NCI-H510A (cell line): ENCODE data around the gene PPP1R14B.

Experiments used
- DNase-seq: peaks from one replicate; lab custom pipeline; 2025; lab: John Stamatoyannopoulos, UW

The PPP1R14B gene

DNA sequence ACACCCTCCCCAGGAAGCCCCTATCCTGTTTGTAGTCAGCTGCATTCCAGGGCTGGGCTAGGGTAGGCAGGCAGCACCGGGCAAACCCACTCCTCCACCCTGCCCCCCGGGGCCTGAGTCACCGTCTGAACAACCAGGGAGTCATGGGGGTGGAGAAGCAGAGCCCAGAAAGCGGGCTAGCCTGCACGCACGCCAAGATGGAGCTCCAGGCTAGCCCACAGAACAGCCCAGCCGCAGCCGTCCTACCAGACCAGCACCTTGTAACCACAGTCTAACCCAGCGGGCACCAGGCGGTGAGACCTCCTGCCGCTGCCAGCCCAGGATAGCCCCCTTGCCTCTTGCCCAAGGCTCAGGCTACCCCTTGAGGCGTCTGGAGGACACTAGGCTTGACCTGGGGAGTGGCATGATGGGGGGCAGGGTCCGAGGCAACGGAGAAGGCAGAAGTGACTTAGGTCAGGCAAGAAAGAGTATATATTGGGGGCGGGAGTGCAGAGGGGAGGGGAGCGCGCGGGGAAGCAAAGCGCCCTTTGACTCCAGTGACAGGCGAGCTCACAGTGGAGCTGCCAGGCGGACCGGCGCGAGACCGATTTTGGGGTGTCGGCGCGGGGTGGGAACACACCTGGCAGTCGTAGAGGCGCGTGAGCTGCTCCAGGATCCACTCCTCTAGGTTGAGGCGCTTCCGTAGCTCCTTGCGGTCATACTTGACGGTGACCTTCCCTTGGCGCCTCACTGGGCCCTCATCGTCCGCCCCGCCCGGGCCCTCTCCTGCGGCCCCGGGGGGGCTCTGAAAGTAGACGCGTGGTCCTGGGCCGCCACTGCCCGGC is 734 bp downstream of the PPP1R14B start:
- DNase-seq: no peak

DNA sequence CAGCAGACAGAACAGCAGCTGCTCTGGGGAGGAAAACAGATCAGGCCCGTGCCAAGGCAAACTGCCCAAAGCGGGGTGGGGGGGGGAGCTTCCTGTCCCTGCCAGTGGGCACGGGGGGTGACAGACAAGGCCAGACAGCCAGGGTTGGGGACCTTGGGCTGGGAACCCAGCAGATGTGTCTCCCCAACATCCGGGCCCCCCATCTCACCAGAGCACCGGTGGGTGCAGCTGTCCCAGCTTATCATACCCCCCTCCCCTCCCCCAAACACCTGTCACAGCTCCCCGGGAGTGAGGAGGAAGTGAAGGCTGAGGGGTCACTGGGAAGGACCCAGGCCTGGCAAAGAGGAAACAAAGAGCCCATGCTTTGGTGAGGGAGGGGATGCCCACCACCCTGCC is 1.3 kb downstream of the PPP1R14B start:
- no peak for DNase-seq

DNA sequence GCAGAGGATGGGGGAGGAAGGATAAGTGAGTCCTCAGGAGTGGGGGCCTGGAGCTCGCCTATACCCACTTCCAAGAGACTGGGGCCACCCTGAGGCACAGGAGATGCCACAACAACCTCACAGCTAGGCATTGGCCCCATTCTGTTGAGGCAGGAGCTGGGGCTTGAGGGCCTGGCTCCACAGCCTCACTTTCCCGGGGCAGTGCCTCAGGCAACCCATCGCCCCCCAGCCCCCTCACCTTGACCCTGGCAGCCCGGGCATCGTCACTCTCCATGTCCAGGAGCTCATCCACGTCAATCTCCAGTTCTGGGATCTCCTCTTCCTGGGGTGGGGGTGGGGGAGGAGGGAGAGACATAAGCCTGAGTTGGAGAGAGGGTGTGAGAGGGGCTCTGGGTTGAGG is 1.8 kb downstream of the PPP1R14B start:
- no peak for DNase-seq

DNA sequence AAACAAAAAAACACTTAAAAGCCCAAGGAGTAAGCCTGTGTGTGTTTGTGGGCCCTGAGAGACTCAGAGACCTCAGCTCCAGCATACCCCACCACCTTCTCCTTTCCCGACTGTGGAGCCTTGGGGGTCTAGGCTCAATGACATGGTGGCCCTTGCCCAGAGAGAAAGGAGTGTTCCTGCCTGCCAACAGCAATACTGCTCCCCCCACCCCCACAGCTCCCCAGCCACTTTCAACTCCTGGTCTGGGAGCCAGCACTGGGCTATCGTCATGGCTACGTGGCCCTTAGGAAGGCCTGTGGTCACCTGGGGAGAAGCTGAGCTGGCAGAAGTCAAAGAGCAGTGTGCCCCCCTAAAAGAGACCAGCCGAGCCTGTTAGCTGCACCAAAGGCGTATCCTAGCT is 2.6 kb downstream of the PPP1R14B start:
- DNase-seq: no peak

DNA sequence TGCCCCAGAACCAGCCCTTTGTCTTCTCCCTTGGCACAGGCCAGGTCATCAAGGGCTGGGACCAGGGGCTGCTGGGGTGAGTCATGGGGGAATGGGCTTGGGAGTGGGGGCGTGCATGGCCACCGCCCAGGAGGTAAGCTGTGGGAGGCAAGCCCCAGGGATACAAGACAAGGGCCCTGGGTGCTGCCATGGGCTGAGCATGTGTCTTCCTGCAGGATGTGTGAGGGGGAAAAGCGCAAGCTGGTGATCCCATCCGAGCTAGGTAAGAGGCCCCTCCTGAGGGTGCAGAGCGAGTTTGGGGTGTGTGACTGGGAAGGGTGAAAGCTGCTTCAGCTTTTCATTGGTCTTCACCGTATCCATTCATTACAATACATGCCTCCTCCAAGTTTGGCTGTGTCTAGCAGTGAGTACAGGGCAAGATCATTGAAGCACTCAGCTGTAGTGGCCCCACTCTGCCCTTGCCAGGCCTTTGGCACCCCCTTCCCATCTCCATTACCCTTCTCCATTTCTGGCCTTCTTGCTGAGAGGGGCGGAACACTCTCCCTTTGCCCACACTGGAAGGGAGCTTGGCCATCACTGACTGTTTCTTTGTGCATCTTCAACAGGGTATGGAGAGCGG is 3.4 kb downstream of the PPP1R14B start:
- DNase-seq: no peak

DNA sequence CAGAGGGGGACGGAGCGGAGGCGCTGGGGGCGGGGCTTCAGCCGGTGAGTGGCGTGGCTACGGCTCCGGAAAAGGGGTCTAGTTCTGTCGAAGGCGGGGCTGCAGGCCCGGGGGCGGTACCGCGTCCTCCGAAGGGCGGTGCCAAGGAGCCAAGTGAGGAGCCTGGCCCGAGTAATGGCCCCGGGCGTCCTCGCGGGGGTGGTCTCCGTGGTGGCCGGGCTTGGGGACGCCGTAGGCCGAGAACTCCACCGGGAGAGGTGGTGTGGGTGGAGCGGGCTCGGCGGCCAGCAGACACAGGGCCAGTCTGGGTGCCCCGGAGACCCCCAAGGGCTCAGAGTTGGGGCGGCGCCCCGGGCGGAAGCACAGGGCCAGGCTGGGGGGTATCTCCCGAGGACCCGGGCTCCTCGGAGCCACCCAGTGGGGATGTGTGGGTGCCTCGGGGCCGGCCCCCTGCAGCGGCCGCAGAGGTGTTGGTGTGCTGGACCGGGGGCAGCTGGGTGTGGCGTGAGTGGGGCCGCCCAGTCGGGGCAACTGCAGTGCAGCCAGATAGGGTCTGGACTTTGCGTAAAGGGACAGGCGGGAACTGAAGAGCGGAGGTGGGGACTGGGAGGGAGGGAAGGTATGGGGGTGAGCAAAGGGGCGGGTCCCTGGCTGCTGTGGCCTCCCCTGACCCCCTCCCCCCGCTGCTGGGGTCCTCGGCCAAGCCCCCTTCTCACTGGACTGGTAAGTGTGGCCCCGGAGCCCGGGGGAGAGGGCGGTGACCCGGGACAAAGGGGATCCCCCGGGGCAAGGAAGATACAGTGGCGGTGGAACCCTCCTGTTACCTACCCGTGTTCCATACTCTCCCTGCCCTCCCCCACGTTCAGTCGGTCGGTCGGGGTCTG is 5.0 kb downstream of the PPP1R14B start:
- DNase-seq: no peak

DNA sequence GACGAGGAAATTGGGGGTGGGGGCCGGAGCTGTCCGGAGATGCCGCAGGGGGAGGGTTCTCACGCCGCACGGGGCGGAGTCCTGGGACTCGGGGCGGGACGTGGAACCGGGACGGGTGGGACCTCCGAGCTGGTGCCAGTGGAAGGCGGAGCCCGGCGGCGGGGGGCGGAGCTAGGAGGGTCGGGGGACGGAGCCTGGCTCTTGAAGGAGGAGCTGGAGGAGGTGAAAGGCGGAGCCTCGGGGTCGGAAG is 5.6 kb downstream of the PPP1R14B start:
- peak; percentile 87 for DNase-seq

DNA sequence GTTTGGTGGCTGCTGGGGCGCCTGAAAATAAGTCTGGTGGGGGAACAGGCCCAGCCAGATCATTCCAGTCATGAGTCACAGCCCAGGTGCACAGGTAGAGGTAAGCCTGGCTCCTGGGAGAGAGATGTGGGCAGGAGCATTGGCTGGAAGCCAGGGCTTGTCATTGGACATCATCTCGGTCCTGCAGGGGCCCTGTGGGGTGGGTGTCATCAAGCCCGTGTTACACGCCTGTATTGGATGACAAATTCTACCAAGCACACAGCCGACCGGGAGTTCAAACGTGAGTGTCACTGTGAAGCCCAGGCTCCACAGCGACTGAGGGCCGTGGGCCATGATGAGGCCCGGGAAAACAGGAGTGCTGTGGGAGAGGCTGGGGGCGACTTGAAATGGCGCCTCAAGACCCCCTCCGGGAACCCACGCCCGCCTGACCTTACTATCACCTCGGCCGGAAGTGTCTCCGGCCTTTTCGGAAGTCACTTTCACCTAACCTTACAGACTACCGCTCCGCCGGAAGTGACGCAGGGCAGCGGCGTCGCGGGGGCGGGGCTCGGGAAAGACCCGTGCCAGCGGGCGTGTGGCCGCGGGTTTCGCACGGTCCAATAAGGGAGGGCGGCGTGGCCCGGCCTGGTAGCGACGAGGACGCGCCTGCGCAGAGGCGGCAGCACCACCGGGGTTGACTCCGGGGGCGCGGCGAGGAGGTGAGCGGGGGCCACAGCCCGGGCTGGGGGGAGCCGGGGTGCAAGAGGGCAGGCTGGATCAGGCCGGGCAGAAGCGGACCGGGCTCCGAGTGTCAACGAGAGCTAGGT is 6.1 kb downstream of the PPP1R14B start, which contains the start of gene FKBP2:
Gene FKBP2, plus strand, starts transcription at position 661 of the 806 bp plus-strand sequence. CDS start 1,293 bp downstream, outside the sequence.
- DNase-seq: peak; percentile 95

DNA sequence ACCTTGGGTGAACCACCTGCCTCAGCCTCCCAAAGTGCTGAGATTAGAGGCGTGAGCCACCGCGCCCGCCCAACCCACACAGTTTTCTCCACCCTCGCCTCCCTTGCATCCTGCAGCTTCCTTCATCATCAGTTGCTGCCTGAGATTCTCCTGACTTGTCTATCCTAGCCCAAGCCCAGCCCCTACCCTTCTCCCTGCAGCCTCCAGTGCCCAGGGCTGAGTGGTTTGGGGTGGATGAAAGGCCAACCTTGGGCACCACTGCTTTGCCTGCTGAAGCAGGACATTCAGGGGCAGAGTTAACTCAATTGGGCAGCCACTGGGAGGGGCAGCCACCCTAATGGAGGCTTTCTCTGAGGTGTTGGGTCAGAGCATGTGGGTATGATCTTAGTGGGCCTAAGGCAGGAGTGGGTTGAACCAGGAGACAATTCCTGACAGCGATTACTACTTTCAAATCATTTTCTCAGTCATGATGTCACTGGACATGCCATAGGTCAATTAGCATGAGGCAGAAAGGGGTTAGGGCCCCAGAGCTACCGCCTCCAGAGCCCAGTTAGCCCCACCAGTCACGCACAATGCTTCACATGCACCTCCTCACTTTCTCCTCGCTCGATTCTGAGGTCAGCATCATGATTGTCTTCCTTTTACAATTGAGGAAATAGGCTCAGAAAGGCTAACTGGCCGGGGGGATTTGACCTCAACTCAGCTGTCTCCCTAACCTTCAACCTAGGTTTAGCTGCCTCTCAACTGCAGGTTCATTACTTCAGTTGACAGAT is 6.9 kb downstream of the PPP1R14B start:
- no peak for DNase-seq

DNA sequence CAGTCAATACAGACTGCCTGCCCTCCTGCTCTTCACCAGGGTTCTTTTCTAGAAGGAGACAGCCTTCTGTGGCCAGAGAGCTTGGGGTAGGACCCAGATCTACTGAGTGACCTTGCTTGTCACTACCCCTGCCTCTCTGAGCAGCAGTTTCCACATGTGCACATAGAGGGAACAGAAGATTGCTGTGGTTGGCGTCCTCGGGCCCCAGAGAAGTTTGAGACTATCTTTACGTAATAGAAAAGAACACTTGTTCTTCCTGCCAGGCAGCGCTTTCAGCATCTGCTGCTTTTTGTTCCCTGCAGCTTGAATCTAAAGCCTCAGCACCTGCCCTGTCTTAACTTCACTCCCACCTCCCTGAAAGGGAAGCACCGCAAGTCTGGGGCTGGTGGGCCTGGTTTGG is 7.7 kb downstream of the PPP1R14B start:
- DNase-seq: no peak

DNA sequence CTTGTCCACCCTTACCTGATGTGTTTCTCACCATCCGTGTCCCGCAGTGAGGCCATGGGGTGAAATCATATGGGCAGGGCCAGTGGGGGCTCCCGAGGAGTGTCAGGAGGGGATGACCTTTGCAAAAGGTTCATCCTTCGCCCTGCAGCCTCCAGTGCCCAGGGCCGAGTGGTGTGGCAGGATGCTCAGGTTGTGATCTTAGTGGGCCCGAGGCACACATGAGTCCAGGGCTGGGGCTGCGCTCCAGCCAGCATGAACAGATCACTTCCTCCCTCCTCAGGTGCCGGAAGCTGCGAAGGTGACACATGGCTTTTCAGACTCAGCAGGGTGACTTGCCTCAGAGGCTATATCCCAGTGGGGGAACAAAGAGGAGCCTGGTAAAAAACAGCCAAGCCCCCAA is 8.7 kb downstream of the PPP1R14B start:
- DNase-seq: no peak

DNA sequence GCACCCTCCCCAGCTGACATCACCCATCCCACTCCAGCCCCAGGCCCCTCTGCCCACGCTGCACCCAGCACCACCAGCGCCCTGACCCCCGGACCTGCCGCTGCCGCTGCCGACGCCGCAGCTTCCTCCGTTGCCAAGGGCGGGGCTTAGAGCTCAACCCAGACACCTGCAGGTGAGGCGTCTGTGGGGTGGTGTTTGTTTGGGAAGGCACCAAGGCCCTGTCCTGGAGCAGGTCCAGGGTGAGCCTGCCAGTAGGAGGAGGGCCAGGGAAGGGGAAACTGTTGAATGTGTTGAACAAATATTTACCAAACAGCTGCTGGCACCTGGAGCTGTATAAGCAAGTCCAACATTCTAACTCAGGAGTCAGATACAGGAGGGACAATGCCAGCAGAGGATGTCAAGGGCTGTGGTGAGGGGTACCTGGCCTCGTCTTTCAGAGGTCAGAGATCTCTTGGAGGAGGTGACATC is 9.2 kb downstream of the PPP1R14B start:
- DNase-seq: peak; percentile 90

DNA sequence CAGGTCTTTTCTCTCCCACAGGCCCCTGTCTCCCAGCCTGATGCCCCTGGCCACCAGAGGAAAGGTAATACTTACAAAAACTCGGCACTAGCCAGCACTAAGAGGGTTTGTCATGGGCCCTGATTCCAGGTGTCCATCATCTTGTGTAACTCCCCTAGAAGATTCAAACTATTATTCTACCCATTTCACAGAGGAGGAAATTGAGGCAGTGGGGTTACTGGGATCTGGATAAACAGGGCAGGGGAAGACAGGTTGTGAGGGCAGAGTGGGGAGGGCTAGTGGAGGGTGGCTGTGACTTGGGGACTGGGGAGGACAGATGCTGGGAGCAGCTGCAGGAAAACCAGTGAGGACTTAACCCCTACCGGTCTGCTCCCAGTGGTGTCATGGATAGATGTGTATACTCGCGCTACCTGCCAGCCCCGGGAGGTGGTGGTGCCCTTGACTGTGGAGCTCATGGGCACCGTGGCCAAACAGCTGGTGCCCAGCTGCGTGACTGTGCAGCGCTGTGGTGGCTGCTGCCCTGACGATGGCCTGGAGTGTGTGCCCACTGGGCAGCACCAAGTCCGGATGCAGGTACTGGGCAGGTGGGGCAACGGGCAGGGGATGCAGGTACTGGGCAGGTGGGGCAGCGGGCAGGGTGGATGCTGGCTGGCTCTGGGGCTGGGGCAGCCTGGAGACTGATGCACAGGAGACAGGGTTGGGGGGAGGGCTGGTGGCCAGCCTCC is 11.1 kb downstream of the PPP1R14B start:
- no peak for DNase-seq

DNA sequence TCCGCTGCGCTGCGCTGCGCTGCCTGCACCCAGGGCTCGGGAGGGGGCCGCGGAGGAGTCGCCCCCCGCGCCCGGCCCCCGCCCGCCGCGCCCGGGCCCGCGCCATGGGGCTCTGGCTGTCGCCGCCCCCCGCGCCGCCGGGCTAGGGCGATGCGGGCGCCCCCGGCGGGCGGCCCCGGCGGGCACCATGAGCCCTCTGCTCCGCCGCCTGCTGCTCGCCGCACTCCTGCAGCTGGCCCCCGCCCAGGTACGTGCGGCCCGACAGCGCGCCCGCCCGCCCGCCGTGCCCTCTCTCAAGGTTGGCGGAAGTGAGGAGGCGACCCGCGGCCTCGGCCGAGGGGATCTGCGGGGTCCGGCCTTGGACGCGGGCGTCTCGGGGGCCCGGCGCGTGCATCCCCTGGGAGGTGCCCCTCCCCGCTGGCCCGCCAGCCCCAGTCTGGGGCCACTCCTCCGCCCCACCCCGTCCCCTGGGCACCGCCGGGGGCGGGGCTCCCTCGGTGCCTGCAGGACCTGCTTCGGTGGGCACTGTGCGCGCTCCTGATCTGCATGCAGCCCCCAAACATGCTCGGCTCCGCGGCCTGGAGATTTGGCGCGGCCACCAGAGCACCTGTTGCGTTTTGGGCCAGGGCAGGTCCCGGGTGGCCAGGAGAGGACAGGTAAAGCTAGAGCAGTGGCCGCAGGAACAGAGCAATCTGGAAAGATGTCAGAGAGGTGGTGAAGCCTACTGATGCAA is 11.9 kb downstream of the PPP1R14B start:
- no peak for DNase-seq

DNA sequence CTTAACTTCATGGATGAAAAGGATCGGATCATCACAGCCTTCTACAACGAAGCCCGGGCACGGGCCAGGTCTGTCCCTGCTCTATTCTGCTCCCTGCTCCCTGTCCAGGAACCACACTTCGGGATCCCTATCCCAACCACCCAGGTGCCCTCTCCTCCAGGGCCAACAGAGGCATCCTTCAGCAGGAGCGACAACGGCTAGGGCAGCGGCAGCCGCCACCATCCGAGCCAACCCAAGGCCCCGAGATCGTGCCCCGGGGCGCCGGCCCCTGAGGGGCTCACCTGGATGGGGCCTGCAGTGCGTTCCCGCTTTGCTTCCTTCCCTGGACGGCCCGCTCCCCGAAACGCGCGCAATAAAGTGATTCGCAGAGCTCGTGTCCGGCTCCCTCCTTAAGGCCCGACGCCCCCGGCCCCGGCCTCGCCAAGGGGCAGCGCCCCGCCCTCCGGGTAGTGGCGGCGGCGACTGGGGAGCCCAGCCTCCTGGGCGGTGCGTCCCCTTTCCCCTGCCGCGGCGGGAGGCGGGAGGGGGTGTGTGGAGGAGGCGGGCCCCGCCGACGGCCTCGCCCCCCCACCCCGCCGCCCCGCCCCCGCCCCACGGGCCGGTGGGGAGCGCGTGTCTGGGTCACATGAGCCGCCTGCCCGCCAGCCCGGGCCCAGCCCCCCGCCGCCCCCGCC is 12.7 kb downstream of the PPP1R14B start, which contains the start of gene VEGFB:
Gene VEGFB, plus strand, starts transcription at position 672 of the 674 bp plus-strand sequence. CDS start 250 bp downstream, outside the sequence.
- peak; percentile 66 for DNase-seq

DNA sequence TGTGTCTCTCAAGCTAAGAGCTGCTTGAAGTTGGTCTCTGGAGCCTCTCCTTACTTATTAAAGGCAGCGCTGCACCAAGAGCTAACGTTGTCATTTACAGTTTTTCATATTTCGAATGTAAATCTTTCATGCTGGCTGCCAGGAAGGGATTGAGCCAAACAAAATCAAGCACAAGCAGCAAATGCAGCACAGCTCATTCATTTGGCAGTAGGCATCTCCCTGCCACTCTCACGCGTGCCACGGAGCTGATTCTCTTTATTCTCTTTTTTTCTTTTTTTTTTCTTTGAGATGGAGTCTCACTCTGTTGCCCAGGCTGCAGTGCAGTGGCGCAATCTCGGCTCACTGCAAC is 13.8 kb downstream of the PPP1R14B start:
- no peak for DNase-seq

DNA sequence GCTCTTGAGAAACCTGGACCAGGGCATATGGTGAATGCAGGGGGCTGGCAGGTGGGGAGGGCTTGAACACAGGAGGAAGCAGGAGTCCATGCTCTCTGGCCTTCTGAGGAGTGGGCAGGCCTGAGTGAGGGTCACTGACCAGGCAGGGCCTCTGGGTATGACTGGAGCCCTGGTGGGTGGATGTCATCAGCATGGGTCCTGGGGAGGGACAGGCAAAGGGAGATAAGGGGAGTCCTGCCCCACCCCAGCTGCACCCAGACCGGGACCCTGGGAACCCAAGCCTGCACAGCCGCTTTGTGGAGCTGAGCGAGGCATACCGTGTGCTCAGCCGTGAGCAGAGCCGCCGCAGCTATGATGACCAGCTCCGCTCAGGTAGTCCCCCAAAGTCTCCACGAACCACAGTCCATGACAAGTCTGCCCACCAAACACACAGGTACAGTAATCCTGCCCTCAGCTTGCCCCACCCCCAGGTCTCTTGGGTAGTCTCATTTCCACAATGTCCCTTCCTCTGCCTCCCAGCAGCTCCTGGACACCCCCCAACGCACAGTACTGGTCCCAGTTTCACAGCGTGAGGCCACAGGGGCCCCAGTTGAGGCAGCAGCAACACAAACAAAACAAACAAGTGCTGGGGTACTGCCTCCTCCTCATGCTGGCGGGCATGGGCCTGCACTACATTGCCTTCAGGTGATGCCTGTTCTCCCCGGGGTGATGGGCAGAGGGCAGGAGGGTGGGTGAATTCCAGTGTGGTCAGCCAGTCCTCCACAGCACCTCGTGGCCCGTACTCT is 14.4 kb downstream of the PPP1R14B start:
- no peak for DNase-seq

DNA sequence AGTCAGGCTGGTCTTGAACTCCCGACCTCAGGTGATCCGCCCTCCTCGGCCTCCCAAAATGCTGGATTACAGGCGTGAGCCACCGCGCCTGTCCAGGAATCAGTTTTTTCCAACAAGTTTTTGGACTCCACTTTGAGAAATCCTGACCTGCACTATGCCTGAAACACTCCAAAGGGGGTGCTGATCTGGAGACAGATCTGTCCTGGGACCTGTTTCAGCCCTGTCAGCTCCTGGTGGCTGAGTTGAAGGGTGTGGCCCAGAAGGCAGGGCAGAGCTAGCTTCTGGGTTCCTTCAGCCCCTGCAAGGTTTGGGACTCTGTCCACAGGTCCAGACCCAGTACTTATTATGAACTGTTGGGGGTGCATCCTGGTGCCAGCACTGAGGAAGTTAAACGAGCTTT is 15.2 kb downstream of the PPP1R14B start:
- no peak for DNase-seq
